K562 (cell line): Measurements from ENCODE around the gene GATA6. TPM values are rescaled to one million over a fixed set of nuclear protein-coding genes. Genes with fewer than 3 reads are reported as not detected.

Experiments used
- ATAC-seq: fragments of 200-7000 bp; cut with Tn5 transposase; 3 replicates; pipeline ENCODE4 v1.9.1; 2020; ENCODE audit warnings: moderate library complexity
- BruUV-seq: library from RNA; stranded (reverse); fragments of 400-500 nt; replicated peaks from 2 replicates; lab custom pipeline; 2021; lab: Mats Ljungman, UMichigan
- CTCF ChIA-PET: fragments of 300-600 bp; formaldehyde crosslinking; extraction: SDS; loops from one replicate; lab custom pipeline; 2021; ENCODE audit warnings: low intra/inter-chr PET ratio; lab: Yijun Ruan, JAX
- POLR2A ChIA-PET: fragments of 300-600, 350-650 bp; sonication (Branson Sonifier 250); formaldehyde crosslinking; extraction: SDS; loops from one replicate; lab custom pipeline; 2021; ENCODE audit warnings: antibody characterized with exemption, inconsistent platforms; lab: Yijun Ruan, JAX
- DNase-seq, 4 experiments: peaks; one replicate each; pipeline versions ENCODE4 v3.0.0 to v3.0.0-alpha.2; 2011 to 2018; ENCODE audit warnings: low spot score in 3 of 4, mixed read lengths in 3 of 4; ENCODE audit errors: extremely low read depth in 1 of 4
- FAIRE-seq: peaks from 2 replicates; lab custom pipeline; 2011; peaks lifted over from hg19 to GRCh38; lab: Jason Lieb, UNC
- H2AFZ ChIP-seq: 2 replicates; pipeline ENCODE4 v1.6.0; 2011; ENCODE audit warnings: low read depth, low read length, control low read depth, inconsistent platforms
- H3K27ac ChIP-seq: fragments of 200-600 bp; 3 replicates; pipeline ENCODE4 v1.8.0; 2011; ENCODE audit warnings: low read depth, mild to moderate bottlenecking, control low read depth, inconsistent platforms, low read length, moderate library complexity, mixed read lengths; ENCODE audit errors: extremely low read depth
- H3K27me3 ChIP-seq, 2 experiments: fragments of 300-600 bp in 1 of 2; 2 replicates in 1 of 2; 3 replicates in 1 of 2; pipeline versions ENCODE4 v1.6.0 to v1.8.0; 2011; ENCODE audit warnings: inconsistent platforms in 2 of 2, low read length in 2 of 2, mild to moderate bottlenecking in 1 of 2, mixed read lengths in 1 of 2, moderate library complexity in 1 of 2; ENCODE audit not compliant: control insufficient read depth in 2 of 2, insufficient read depth in 2 of 2
- H3K36me3 ChIP-seq: fragments of 300-600 bp; 3 replicates; pipeline ENCODE4 v1.8.0; 2011; ENCODE audit warnings: mild to moderate bottlenecking, low read length, inconsistent platforms; ENCODE audit not compliant: control insufficient read depth, insufficient read depth
- H3K4me1 ChIP-seq, 2 experiments: fragments of 200-600 bp in 1 of 2; replicated peaks in 1 of 2; 2 replicates in 1 of 2; 3 replicates in 1 of 2; pipeline versions ENCODE4 v1.5.1 to v1.8.0; 2011; ENCODE audit warnings: inconsistent platforms in 2 of 2, low read length in 2 of 2, mild to moderate bottlenecking in 1 of 2, mixed read lengths in 1 of 2, moderate library complexity in 1 of 2; ENCODE audit not compliant: control insufficient read depth in 2 of 2, insufficient read depth in 2 of 2
- H3K4me2 ChIP-seq: 2 replicates; pipeline ENCODE4 v1.6.1; 2011; ENCODE audit warnings: low read length, control low read depth, inconsistent platforms, mixed read lengths; ENCODE audit not compliant: insufficient read depth
- H3K4me3 ChIP-seq: fragments of 200-600 bp; sonication (generic), shearing (Covaris generic); 2 replicates; pipeline ENCODE4 v1.5.1; 2016; ENCODE audit warnings: control low read depth, inconsistent platforms
- H3K79me2 ChIP-seq: fragments of 200-600 bp; 3 replicates; pipeline ENCODE4 v1.8.0; 2011; ENCODE audit warnings: low read length, inconsistent platforms; ENCODE audit not compliant: control insufficient read depth, insufficient read depth
- H3K9ac ChIP-seq, 2 experiments: 2 replicates each; pipeline versions ENCODE4 v1.6.0 to v1.6.1; 2011; ENCODE audit warnings: low read depth in 2 of 2, low read length in 2 of 2, control low read depth in 1 of 2, inconsistent platforms in 1 of 2, mild to moderate bottlenecking in 1 of 2, mixed read lengths in 1 of 2; ENCODE audit not compliant: insufficient read depth in 1 of 2
- H3K9me1 ChIP-seq: one replicate; pipeline ENCODE4 v1.6.0; 2011; ENCODE audit warnings: inconsistent platforms, mild to moderate bottlenecking, low read length, moderate library complexity; ENCODE audit not compliant: control insufficient read depth, insufficient read depth
- H3K9me3 ChIP-seq: replicated peaks from 2 replicates; pipeline ENCODE4 v1.5.1; 2011; ENCODE audit warnings: low read depth, low read length, inconsistent platforms; ENCODE audit not compliant: control insufficient read depth, insufficient read depth
- H4K20me1 ChIP-seq: replicated peaks from 2 replicates; pipeline ENCODE4 v1.6.1; 2011; ENCODE audit warnings: low read length, inconsistent platforms, mixed read lengths; ENCODE audit not compliant: control insufficient read depth, insufficient read depth
- CEBPB ChIP-seq: fragments of 450-650 bp; IDR thresholded peaks from 2 replicates; pipeline ENCODE4 v1.6.1; 2016; ENCODE audit warnings: missing genetic modification characterization, missing compliant biosample characterization
- CEBPG ChIP-seq, 3 experiments: fragments of 200-800 bp in 1 of 3; sonication (Bioruptor generic) in 1 of 3; sonication (generic) in 1 of 3; formaldehyde crosslinking in 1 of 3; IDR thresholded peaks in 2 of 3; conservative IDR thresholded peaks in 1 of 3; 2 replicates each; pipeline versions ENCODE4 v1.6.1 to v1.8.0; 2016 to 2022; ENCODE audit warnings: missing compliant biosample characterization in 2 of 3, missing genetic modification characterization in 2 of 3, mild to moderate bottlenecking in 1 of 3, missing genetic modification reagents in 1 of 3
- GTF2A2 ChIP-seq: IDR thresholded peaks from 2 replicates; pipeline ENCODE4 v1.6.1; 2016; ENCODE audit warnings: mild to moderate bottlenecking, missing genetic modification characterization, missing compliant biosample characterization
- ZNF224 ChIP-seq: sonication (generic); formaldehyde crosslinking; IDR thresholded peaks from 2 replicates; pipeline ENCODE4 v1.8.0; 2022; ENCODE audit warnings: mild to moderate bottlenecking, missing genetic modification reagents
- WGBS: fragments of 100-300 bp; shearing (Covaris generic); methylation state at CpG from one replicate; pipeline ENCODE4 v1.1.6; 2016; ENCODE audit warnings: low coverage, mixed read lengths; ENCODE audit not compliant: insufficient coverage; ENCODE audit errors: missing lambda C conversion rate; 5-methylcytosine and 5-hydroxymethylcytosine counted together
- in situ Hi-C: fragments of 300-500 bp; cut with MboI; formaldehyde crosslinking; loops from 4 replicates; pipeline ENCODE4 v1.15.0; 2018; ENCODE audit warnings: inconsistent platforms, mixed read lengths
- intact Hi-C: fragments of 100-400 bp; cut with micrococcal nuclease; formaldehyde crosslinking; loops from 2 replicates; pipeline ENCODE4 v1.14.2; 2022
- polyA plus RNA-seq, 8 experiments: library from polyadenylated mRNA; depleted of rRNA in 4 of 8; stranded (reverse) in 5 of 8; unstranded in 3 of 8; fragments of >200 nt; fragmentation: Nextera tagmentation in 2 of 8; fragmentation: Illumina TruSeq in 1 of 8; extraction: Ambion mirVana in 2 of 8; extraction: Trizol in 1 of 8; gene quantifications; 2 replicates each; pipeline versions ENCODE4 v1.2.1 to v1.2.3, GENCODE V29; 2011 to 2014; ENCODE audit warnings: inconsistent platforms in 1 of 8, missing spikeins in 1 of 8
- total RNA-seq, 7 experiments: library from RNA; depleted of rRNA in 6 of 7; stranded (reverse); fragments of >200 nt in 6 of 7; fragmentation: Illumina TruSeq in 2 of 7; extraction: Trizol in 2 of 7; gene quantifications; 2 replicates each; pipeline versions ENCODE4 v1.2.1 to v1.2.3, GENCODE V29; 2011 to 2021; ENCODE audit warnings: low replicate concordance in 1 of 7

The GATA6 gene
- total and polyA plus RNA-seq, 9 of the 15 experiments (the other 6 are each of a cell fraction or from before 2014, with no cell fraction given), result 0.01 to 0.24 (median 0.16) TPM; not detected in 5

DNA sequence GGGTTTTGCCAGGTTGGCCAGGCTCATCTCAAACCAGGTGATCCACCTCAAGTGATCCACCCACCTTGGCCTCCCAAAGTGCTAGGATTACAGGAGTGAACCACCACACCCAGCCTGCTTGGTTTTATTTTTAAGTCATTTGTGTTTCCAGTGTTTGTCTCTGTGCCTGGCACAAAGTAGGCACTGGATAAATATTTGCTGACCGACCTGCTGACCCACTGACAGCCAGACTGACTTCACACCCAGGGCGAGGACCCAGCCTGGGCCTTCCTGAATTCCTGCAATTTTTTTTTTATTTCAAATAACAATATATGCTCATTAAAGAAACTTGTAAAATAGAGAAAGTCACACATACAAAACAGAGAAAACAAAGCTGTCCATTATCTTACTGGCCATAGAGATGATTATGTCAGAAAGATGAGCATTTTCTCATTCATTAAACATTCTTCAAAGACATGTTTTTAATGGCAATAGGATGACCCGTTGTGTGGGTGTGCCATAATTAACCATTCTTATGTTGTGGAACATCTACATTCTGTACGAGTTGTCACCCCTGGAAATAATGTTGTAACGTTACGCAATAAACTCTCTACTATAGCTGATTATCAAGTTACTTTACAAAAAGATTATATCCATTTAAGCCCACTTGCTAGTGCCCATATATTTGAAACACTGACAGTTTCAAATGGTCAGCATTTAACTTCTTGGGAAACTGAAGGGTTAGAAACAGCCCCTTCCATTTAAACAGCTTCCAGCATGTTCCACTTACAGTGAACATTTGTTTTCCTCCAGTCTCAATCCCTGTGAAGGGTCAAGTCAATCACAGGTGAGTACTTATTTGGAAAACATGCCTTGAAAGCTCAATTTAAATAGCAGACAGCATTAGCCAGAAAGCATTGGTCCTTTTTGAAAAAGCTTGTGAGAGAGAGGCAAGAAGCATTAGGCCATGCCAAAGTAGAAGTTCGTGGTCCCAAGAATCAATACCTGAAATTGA, 25.7 kb upstream of the GATA6 start:
- BruUV-seq, result no TSS peak
- FAIRE-seq (no peak), ATAC-seq (no peak), DNase-seq (no peak)
- POLR2A ChIA-PET, result interaction anchor here (0.7 to 3.3 kb wide), 5 partner anchors 9 to 79 kb away, joined by 3 to 14 read pairs (median 4); no protein-coding TSS in a partner anchor
- no peaks in the 10 kb centered on the region for H3K79me2 ChIP-seq
- H3K4me3 ChIP-seq, result no peak overlapping the region
- H3K9me1 ChIP-seq, result no peaks in the 10 kb centered on the region
- H3K36me3 ChIP-seq, result no peaks in the 10 kb centered on the region
- no peak overlapping the region for H3K27ac ChIP-seq
- TF ChIP-seq GTF2A2, result no peak
- peak; percentile 84 for TF ChIP-seq CEBPB
- TF ChIP-seq ZNF224 (CRISPR knock-in tag), result no peak
- no peak for TF ChIP-seq CEBPG (CRISPR knock-in tag; IDR thresholded peaks at IDR 0.05)
- peak; percentile 63 to 88 for TF ChIP-seq CEBPG (tag; conservative IDR thresholded peaks at IDR 0.05 in 1 of 2, IDR thresholded peaks at IDR 0.05 in 1 of 2)
- H4K20me1 ChIP-seq, result no peaks in the 10 kb centered on the region
- in situ Hi-C loops, result no loop called here
- peaks cover 13 to 32% of the 10 kb centered on the region in 2 experiments; a peak in 4 of 5 replicates for H3K27me3 ChIP-seq
- intact Hi-C loops, result no loop called here
- H3K9ac ChIP-seq, result no peak overlapping the region
- H2AFZ ChIP-seq, result no peak overlapping the region
- no peaks in the 10 kb centered on the region for H3K9me3 ChIP-seq
- CTCF ChIA-PET, result no interaction called here
- H3K4me1 ChIP-seq, result no peaks in the 10 kb centered on the region
- WGBS, result 2% methylated on average over 7 of the region's 7 CpGs
- H3K4me2 ChIP-seq, result no peak overlapping the region
